A673 (cell line): ENCODE results near the gene APCS.

Source experiments
- EZH2 ChIP-seq: fragments of 200-600 bp; sonication (generic); IDR thresholded peaks from 2 replicates; pipeline ENCODE4 v1.6.1; 2017; ENCODE audit warnings: borderline replicate concordance, low read depth, mild to moderate bottlenecking, mixed read lengths, antibody characterized with exemption, low read length; ENCODE audit not compliant: poor library complexity, severe bottlenecking
- TF ChIP-seq, protein P1 (sequence below): fragments of 300-800, 200-600 bp; sonication (generic); conservative IDR thresholded peaks from 2 replicates; pipeline ENCODE4 v1.5.1; 2017; ENCODE audit warnings: low read depth, mild to moderate bottlenecking, antibody characterized with exemption, low read length, moderate library complexity, mixed read lengths

DNA sequence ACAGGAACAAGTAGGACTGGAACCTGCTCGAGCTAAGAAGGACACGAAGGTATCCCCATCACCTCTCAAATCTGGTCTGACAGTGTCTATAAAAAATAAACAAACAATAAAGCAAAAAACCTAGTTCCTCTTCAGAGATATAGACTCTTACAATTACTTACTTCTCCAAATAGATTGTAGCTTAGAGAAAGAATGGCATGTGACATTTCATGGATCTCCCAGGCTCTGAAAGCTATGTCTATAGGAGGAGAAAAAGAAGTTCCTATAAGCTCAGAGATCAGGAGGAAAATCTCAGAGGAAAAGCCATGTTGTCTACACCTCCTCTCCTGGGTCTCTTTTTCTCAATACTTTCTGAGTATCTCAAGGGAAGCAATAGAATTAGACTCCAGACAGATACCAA, 39.5 kb upstream of the APCS start:
- TF ChIP-seq, protein P1, sequence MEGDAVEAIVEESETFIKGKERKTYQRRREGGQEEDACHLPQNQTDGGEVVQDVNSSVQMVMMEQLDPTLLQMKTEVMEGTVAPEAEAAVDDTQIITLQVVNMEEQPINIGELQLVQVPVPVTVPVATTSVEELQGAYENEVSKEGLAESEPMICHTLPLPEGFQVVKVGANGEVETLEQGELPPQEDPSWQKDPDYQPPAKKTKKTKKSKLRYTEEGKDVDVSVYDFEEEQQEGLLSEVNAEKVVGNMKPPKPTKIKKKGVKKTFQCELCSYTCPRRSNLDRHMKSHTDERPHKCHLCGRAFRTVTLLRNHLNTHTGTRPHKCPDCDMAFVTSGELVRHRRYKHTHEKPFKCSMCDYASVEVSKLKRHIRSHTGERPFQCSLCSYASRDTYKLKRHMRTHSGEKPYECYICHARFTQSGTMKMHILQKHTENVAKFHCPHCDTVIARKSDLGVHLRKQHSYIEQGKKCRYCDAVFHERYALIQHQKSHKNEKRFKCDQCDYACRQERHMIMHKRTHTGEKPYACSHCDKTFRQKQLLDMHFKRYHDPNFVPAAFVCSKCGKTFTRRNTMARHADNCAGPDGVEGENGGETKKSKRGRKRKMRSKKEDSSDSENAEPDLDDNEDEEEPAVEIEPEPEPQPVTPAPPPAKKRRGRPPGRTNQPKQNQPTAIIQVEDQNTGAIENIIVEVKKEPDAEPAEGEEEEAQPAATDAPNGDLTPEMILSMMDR: no peak
- no peak for TF ChIP-seq EZH2
